Suprapubic skin (tissue), 4 donors: Measurements from ENCODE around the gene HIVEP3. TPM values are rescaled to one million over a fixed set of nuclear protein-coding genes. Genes with fewer than 3 reads are reported as not detected.

Experiments
- DNase-seq, 2 donors: peaks; one replicate each; pipeline ENCODE4 v3.0.0-alpha.2; 2019; ENCODE audit warnings: low spot score in 2 of 2
- H3K27ac ChIP-seq: fragments of 200-600 bp; sonication (generic); one replicate; pipeline ENCODE4 v1.5.1; 2019
- H3K27me3 ChIP-seq: fragments of 200-600 bp; sonication (generic); one replicate; pipeline ENCODE4 v1.5.1; 2019
- H3K36me3 ChIP-seq: fragments of 200-600 bp; sonication (generic); one replicate; pipeline ENCODE4 v1.5.1; 2019
- H3K4me1 ChIP-seq: fragments of 200-600 bp; sonication (generic); one replicate; pipeline ENCODE4 v1.5.1; 2019
- H3K4me3 ChIP-seq: fragments of 200-600 bp; sonication (generic); one replicate; pipeline ENCODE4 v1.5.1; 2019; ENCODE audit warnings: mild to moderate bottlenecking
- H3K9me3 ChIP-seq: fragments of 200-600 bp; sonication (generic); one replicate; pipeline ENCODE4 v1.5.1; 2019
- CTCF ChIP-seq, 2 donors: fragments of 200-600 bp in 1 of 2; fragments of 450-650 bp in 1 of 2; sonication (generic) in 1 of 2; IDR thresholded peaks; one replicate each; pipeline ENCODE4 v1.5.1; 2016 to 2019; ENCODE audit warnings: antibody characterized with exemption in 2 of 2, mild to moderate bottlenecking in 1 of 2, moderate library complexity in 1 of 2
- EP300 ChIP-seq: sonication (generic); formaldehyde crosslinking; IDR thresholded peaks from one replicate; pipeline ENCODE4 v1.6.1; 2017; ENCODE audit warnings: antibody characterized with exemption
- POLR2A ChIP-seq, 2 donors: fragments of 450-650 bp; IDR thresholded peaks; one replicate each; pipeline ENCODE4 v1.6.1; 2017; ENCODE audit warnings: antibody characterized with exemption in 2 of 2, mild to moderate bottlenecking in 2 of 2, moderate library complexity in 2 of 2
- POLR2AphosphoS5 ChIP-seq, 3 donors: sonication (generic); formaldehyde crosslinking; IDR thresholded peaks; one replicate each; pipeline ENCODE4 v1.6.1; 2017; ENCODE audit warnings: antibody characterized with exemption in 3 of 3
- WGBS: methylation state at CpG from one replicate; pipeline ENCODE4 v1.1.5; 2018; 5-methylcytosine and 5-hydroxymethylcytosine counted together
- total RNA-seq, 4 donors: library from RNA; depleted of rRNA; stranded (reverse); fragments of >200 nt; gene quantifications; one replicate each; pipeline ENCODE4 v1.1.0, GENCODE V29; 2016

The HIVEP3 gene
- total RNA-seq, 4 donors from 2014 or later, result 11.3 to 23.9 (median 18.3) TPM

DNA sequence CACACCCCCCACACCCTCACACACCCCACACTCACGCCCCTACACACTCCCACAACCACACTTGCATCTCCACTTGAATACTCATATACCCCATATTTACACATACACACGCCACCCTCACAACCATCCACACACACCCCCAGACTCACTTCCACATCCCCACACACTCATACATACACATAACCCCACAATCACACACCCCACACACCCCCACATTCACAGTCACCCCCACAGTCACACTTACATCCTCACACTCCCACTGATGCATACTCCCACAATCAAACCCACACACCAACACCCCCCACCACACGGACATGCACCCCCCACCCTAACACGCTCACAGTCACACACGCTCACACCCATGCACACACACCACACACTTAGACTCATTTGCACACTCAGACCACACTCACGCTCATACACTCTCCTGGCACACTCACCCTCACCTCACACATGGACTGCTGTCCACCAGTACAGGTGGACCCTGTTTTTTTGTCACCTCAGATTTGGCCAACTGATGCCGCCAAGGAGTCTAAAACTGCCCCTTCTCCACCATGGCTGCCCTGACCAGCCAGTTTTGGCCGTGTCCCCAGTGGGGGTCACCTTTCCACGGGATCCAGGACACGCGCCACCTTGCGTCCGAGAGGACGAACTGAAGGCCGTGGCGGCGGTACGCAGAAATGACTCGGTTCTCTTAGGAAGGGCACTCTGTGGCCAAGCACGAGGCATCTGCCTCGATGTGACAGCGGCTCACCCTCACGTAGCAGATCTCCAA, 388.9 kb downstream of the HIVEP3 start:
- no peaks in the 10 kb centered on the region for H3K36me3 ChIP-seq
- WGBS, result 94% methylated on average over 22 of the region's 23 CpGs
- no peak overlapping the region for H3K4me3 ChIP-seq
- H3K4me1 ChIP-seq, result no peaks in the 10 kb centered on the region
- H3K9me3 ChIP-seq, result no peaks in the 10 kb centered on the region
- TF ChIP-seq CTCF (IDR thresholded peaks at IDR 0.05), result no peak
- TF ChIP-seq POLR2A (IDR thresholded peaks at IDR 0.05), result no peak
- no peak for TF ChIP-seq EP300
- no peak for TF ChIP-seq POLR2AphosphoS5 (IDR thresholded peaks at IDR 0.05)
- peak; percentile 35 for DNase-seq
- no peaks in the 10 kb centered on the region for H3K27me3 ChIP-seq
- H3K27ac ChIP-seq, result no peak overlapping the region

- Histone ChIP-seq H3K4me1 (no peaks in the 10 kb centered on the region), H3K4me3 (no peak overlapping the region), H3K36me3 (peaks cover 5% of the 10 kb centered on the region), H3K27ac (no peak overlapping the region), H3K9me3 (no peaks in the 10 kb centered on the region), H3K27me3 (no peaks in the 10 kb centered on the region)
- 92% methylated on average over 7 of the region's 7 CpGs for WGBS
- peak; percentile 36 to 50 for DNase-seq
- no peak for TF ChIP-seq CTCF (IDR thresholded peaks at IDR 0.05)
- TF ChIP-seq EP300, result no peak
- no peak for TF ChIP-seq POLR2AphosphoS5 (IDR thresholded peaks at IDR 0.05)
- TF ChIP-seq POLR2A (IDR thresholded peaks at IDR 0.05), result no peak
Measured at GRCh38 chr1:41528726-41529605, 389.8 kb downstream of the HIVEP3 start.

- Histone ChIP-seq H3K27ac (no peak overlapping the region), H3K9me3 (no peaks in the 10 kb centered on the region), H3K4me1 (no peaks in the 10 kb centered on the region), H3K4me3 (no peak overlapping the region), H3K36me3 (peaks cover 5% of the 10 kb centered on the region), H3K27me3 (no peaks in the 10 kb centered on the region)
- TF ChIP-seq EP300, result no peak
- no peak for TF ChIP-seq POLR2AphosphoS5 (IDR thresholded peaks at IDR 0.05)
- no peak for TF ChIP-seq POLR2A (IDR thresholded peaks at IDR 0.05)
- no peak for TF ChIP-seq CTCF (IDR thresholded peaks at IDR 0.05)
- DNase-seq, result peak in 1 of 2 donors; percentile 43
- 92% methylated on average over 3 of the region's 3 CpGs for WGBS
Measured at GRCh38 chr1:41528106-41528505, 390.6 kb downstream of the HIVEP3 start.

- no peaks in the 10 kb centered on the region for H3K4me1 ChIP-seq
- no peak overlapping the region for H3K27ac ChIP-seq
- peaks cover 5% of the 10 kb centered on the region for H3K36me3 ChIP-seq
- DNase-seq, result no peak
- no peaks in the 10 kb centered on the region for H3K27me3 ChIP-seq
- no peak overlapping the region for H3K4me3 ChIP-seq
- no peaks in the 10 kb centered on the region for H3K9me3 ChIP-seq
- TF ChIP-seq CTCF (IDR thresholded peaks at IDR 0.05), result no peak
- no peak for TF ChIP-seq POLR2A (IDR thresholded peaks at IDR 0.05)
- no peak for TF ChIP-seq POLR2AphosphoS5 (IDR thresholded peaks at IDR 0.05)
- TF ChIP-seq EP300, result no peak
- WGBS, result 91% methylated on average over 4 of the region's 4 CpGs
Measured at GRCh38 chr1:41526956-41527561, 391.7 kb downstream of the HIVEP3 start.
